HG03457 (cell line): ENCODE results near the gene POLR1H.

ENCODE experiments used
- ATAC-seq: cut with Tn5 transposase; IDR thresholded peaks from one replicate; pipeline ENCODE4 v1.9.1; 2021; ENCODE audit warnings: moderate number of reproducible peaks; ENCODE audit not compliant: unreplicated experiment

The POLR1H gene

DNA sequence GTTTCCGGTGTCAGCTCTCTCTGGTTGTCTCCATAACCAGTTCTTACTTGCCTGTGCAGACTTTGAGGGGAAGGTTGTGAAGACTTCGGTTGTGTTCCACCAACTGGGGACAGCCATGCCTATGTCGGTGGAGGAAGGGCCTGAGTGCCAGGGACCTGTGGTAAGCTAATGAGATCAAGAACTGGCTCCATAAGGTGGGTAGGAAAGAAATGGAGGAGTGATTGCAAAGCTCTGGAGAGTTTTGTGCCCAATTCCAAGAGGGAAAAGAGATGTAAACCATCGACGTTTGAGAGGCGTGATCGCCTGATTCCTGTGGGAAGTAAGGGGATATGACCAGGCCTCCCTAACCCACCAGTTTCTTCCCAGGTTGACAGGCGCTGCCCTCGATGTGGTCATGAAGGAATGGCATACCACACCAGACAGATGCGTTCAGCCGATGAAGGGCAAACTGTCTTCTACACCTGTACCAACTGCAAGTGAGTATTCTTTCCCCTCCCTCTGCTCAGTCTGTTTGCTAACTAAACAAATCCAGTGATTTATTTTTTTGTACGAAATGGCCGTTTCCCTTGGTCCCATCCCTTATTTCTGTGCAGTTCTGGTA lies 893 bp downstream of the POLR1H start:
- ATAC-seq: no peak

DNA sequence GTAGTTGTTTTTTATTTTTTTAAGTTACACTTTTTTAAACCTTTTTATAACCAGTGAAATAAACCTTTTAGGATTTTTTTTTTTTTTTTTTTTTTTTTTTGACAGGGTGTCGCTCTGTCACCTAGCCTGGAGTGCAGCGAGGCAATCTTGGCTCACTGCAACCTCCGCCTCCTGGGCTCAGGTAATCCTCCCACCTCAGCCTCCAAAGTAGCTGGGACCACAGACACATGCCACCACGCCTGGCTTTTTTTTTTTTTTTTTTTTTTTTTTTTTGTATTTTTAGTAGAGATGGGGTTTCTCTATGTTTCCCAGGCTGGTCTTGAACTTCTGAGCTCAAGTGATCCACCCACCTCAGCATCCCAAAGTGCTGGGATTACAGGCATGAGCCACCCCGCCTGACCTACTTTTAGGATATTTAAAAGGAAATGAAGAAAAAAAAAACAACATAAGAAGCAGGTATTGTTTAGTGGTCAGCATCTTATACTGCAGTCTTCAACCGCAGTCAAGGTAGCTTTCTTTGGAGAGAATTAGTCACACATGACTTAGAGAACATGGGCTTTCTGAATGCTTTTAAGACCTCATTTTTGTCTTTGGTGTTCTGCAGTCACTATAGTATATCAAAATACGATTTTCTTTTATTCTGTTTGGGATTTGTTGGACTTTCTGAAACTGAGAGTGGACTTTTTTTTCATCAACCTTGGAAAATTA lies 1.6 kb downstream of the POLR1H start:
- no peak for ATAC-seq

DNA sequence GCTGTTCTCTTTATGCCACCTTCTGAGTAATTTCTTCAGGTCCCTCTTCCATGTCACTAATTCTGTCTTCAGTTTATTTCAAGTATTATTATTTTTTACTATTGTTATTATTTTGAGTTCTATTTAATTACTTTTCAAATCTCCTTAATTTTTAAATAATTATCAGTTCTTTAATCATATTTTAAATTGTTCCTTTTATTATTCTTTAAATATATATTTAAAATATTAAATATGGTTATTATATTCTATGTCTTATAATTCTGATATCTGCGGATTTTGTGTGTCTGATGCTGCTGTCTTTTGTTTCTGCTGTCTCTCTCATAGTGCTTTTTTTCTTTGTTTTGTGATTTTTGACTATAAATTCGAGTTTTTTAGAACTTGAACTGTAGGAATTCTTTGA lies 2.2 kb downstream of the POLR1H start:
- no peak for ATAC-seq

DNA sequence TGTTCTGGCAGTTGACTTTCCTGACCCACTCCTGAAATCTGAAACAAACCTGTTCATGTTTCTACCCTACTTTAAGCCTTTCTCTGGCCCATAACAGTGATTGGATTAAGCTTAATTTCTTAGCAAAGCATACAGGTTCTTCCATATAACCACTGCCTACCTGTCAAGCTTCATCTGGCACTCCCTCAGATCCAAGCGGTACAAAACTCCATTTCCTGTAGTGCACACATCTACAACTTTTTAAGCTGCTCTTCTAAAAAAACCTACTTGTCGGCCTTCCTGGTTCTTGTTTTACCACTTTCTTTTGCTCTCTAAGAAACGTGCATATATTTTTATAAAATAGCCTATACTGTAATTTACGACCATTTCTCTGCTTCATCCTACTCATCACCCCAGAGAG lies 5.0 kb downstream of the POLR1H start:
- ATAC-seq: no peak

DNA sequence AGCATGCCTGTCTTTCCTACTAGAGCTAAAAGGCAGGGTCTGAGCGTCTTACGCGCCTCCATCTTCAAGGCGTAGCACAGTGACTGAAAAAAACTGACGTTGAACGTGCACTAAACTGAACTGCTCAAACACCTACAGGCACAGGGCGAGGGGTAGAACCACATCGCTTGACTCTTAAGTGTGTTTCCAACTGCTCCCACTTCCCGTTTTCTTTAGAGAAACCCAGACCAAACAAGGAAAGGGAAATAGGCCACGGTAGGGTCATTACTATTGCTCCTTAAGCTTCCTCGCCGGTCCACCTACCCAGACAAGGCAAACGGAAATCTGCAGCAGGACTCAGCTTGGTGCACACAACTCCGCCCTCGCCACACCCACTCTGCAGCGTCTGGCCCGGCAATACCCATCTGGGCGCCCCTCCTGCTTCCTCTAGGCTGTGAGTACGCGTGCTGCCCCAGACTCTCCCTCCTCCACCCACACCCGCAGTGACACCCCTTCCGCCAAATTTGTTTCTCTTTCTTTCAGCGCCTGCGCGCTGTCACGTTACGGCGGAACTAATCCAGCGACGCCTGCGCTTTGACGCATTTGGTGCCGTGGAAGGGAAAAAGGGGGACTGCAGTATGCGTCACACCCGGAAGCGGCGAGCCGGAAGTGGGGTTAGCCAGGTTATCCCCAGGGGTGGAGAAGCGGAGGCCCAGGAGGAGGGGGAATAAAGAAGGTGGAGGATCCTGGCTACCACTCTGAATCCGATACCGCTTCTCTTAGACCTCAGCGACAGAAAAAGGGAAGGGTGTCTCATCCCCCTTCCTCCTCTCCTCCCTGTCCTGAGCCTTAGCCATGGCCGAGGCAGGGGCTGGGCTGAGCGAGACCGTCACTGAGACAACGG lies 5.8 kb downstream of the POLR1H start, which contains the start of gene PPP1R11:
TSS of gene PPP1R11 (plus strand) at position 622 of the 883 bp plus-strand sequence. CDS start at position 835, 213 bp downstream.
- peak; percentile 86 for ATAC-seq

DNA sequence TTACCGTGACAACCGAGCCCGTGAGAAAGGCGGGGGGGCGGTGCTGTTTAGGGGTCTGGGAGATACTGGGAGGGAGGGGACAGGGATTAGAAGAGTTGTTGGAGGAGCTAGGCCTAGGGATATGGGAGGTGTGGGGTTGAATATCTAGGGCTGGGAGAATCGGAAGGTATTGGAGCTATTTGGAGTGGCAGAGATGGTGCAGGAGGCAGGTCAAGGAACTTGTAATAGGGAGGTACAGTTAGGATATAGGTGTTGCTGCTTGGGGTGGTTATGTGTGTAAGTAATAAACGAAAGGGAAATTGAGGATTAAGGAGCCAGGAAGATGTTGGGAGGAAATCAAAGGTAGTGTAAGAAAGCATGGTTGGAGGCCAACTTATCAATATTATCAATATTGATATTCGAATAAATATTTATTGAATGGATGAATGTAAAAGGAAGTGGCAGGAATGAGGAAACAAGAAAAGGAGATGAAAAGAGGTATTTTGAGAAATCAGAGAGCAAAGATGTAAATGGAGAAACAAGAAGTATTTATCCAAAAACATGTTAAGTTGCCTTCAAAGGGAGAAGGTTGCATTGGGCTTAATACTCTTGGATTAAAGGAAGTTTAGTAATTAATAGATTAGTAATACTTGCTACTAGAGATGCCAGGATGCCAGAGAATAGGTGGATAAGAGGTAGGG lies 6.5 kb downstream of the POLR1H start:
- ATAC-seq: no peak

DNA sequence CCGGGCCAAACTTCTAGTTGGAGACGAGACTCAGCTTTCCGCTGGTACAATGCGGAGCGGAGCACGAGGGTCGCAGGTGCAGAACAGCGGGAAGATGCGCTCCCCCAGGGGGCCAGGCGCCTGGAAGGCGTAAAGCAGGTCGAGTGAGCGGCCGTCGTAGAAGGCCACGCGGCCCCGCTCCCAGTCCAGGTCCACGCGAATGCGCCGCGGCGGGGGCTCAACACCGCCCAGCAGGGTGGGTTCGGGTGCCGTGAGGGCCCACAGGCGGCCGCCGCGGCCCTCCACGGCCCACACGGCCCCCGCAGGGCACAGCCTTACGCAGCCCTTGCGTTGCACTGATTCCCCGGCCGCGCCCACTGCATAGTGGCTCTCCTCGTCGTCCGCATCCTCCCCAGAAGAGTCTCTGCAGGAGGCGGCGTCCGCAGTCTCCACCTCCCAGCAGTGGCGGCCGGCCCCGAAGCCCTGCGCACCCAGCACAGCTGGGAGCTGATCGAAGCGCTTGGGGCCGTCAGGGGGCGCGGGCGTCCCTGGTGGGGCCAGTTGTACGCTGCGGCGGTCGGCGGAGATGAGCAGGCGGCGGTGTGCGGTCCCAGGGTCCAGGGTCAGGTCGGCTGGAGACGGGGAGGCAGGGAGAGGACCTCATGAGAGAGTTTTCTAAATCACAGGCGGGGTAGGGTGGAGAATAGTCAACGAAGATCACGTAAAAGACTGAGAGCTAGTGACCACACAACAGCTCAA lies 10.2 kb downstream of the POLR1H start:
- no peak for ATAC-seq

DNA sequence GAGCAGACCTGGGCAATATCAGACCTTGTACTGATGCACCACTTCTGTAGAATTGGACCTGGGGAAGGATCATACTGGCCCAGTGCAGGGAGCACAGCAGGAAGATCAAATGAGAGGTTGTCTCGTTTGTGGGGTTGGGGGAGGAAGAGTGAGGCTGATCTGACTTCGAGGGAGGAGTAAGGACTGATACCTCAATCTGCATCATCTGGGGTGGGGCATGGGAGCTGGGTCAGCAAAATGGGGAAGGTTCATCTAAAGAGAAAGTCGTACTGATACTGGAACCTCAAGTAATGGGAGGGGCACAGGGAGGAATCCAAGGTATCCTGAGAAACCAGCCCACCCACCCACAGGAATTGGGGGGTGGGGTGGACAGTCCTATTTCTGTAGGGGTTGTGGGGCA lies 10.8 kb downstream of the POLR1H start:
- no peak for ATAC-seq

DNA sequence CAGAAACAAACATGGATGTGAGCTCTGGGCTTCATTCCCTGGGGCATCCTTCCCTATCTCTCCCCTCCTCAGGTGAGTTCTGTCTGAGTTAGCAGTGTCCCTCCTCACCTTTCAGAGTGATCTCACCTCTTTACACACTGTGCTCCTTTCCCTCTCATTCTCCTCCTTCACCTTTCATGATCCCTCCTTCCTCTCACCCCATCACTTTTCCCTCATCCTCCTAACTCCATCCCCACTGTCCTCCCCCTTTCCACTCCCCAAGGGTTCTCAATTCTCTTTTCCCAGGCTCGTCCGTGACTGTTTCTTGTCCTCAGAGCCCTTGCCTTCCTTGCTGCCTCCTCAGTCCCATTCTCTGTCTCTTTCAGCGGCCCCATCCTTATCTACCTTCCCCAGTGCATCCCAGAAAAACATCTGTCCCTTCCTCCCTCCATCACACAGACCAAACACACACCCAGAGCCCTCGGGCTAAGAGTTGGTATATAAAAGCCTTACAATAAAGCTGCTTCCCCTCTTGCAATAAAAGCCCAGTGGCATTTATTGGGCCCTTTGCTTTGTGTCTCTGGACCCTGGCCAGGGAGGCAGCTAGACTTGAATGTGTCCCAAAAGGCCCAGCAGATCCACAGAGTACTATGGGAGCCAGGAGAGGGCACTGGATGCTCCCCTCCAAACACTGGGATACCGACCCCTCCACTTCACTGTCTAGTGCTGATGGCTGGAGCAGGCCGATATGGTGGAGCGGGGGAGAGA lies 12.6 kb downstream of the POLR1H start:
- no peak for ATAC-seq

DNA sequence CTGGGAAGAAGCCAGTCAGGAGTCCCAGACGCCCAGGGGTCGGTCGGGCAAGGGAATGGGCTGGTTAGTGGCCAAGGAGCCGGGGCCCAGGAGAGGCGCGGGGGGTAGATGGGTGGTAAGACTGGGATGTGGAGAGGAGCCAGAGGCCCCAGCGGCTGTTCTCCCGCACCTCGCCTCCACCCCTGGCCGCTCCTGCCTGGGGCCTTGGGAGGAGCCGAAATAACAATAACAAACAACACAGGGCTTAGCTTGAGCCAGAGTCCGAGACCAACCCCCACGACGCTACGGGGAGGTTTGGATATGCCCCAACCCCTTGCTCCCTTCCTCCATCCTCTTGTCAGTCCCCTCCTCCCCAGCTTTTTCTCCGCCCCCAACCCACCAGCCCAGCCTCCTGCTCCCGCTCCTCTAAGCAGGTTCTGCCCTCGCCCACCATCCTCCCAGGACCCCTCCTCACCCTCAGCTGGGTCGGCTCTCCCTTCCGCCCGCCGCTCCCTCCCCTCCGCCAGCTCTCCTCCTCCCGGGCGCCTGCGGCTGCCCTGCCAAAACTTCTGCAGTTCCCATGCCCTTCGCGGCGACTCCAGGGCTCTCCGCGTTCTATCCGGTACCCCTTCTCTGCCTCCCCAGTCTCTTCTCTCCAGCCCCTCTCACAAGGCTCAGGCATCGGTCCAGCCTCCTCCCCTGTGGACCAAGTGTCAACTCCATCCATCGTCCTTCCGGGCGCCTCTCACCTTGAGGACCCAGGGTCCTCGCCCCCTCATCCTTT lies 13.4 kb downstream of the POLR1H start:
- ATAC-seq: no peak

DNA sequence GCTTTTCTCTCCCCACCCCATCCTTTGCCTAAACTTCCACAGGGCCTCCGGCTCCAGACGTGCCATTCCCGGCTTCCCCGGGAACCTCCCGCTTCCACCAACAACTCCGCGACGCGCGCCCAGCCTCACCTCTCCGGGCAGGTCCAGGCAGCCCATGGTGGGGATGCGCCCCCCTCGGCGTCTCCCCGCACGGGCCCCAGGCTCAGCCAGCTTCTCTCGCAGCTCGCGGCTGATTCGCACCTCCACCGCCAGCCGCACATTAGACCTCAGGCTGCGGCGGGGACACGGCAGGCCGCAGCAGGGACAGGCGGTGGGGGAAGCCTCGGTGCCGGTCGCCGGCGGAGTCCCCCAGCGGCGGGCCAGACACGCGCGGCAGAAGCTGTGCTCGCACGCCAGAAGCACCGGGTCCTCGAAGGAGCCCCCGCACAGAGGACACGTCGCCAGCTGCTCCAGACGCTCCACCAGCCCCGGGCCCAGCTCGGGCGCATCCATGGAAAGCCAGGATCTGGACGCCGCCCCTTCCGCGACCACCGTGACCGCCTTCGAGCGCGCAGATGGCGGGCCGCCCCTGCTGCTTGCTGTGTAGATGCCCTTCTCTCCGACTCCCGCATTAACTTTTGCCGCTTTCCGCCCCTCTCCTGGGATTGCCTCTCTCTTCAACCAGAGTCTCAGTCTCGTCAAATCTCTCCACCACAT lies 14.2 kb downstream of the POLR1H start, which contains the start of gene RNF39:
TSS of gene RNF39 (minus strand) at position 676 of the 696 bp plus-strand sequence. CDS start at position 492, 184 bp downstream.
- no peak for ATAC-seq

DNA sequence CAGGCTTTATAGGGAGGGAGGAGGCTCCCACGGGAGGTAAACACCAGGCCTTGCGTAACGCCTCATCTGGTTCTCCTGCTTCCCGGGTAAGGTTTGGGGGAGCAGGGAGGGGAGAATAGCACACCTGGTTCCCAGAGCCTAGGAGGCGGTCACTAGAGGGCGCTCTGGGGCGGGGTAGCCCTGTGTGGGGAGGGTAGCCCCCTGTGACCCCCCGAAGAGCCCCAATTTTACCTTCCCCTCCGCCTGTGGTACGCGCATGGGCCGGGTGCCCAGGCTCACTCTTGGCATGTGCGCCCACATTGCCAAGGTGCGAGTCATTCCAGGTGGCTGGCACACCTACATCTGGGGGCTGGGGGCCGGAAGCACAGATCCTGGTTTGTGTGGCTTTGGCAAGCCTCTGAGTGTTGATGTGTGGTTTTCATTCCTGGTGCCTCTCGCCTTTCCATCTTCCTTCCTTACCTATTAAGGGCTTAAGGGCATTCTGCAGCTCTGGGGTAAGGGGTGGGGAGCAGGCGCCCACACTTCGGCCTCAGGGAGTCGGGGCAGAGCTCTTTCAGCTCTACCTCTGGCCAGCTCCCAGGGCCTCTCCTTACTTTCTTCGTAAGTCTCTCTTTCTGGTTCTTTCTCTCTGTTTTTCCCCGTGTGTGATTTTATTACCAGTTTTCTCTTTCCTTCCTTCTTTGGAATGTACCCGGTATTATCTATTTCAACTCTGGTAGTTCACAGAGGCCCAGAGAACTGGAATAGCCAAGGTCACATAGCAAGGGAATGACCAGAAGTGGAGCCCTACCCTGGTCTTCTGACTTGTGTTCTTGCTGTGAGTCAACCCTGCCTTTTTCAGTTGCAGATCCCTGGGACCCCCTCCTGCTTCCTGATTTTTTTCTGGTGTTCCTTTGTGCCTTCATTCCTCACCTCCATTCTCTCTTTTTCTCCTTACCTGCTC lies 15.0 kb downstream of the POLR1H start:
- ATAC-seq: no peak

DNA sequence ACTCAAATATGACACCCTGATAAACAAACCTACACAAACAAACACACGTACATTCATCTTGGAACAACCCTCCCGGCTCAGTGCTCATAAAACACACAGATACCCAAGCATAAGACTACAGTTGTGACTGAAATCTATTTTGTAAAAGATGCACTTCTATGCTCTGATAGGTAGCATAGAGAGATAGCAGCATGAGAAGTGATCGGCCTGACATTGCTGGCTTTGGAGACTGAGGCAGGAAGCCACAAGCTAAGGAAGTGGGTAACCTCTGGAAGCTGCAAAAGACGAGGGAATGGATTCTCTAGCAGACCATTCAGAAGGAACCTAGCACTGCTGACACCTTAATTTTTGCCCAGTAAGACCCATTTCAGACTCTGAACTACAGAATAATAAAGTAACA lies 16.2 kb downstream of the POLR1H start:
- no peak for ATAC-seq

DNA sequence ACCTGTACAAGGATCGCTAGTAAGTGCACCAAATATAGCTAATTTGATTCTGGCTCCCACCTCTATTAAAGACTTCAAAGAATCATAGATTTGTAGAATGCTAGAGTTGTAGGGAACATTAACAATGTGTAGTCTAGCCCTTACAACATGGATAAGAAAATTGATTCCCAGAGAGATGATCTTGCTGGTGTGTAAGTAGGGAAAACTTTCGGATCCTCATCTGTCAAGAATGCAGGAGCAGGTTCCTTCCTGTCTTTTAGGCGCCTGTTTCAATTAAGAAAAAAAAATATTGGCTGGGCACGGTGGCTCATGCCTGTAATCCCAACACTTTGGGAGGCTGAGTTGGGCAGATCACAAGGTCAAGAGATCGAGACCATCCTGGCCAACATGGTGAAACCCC lies 26.8 kb downstream of the POLR1H start:
- ATAC-seq: no peak

DNA sequence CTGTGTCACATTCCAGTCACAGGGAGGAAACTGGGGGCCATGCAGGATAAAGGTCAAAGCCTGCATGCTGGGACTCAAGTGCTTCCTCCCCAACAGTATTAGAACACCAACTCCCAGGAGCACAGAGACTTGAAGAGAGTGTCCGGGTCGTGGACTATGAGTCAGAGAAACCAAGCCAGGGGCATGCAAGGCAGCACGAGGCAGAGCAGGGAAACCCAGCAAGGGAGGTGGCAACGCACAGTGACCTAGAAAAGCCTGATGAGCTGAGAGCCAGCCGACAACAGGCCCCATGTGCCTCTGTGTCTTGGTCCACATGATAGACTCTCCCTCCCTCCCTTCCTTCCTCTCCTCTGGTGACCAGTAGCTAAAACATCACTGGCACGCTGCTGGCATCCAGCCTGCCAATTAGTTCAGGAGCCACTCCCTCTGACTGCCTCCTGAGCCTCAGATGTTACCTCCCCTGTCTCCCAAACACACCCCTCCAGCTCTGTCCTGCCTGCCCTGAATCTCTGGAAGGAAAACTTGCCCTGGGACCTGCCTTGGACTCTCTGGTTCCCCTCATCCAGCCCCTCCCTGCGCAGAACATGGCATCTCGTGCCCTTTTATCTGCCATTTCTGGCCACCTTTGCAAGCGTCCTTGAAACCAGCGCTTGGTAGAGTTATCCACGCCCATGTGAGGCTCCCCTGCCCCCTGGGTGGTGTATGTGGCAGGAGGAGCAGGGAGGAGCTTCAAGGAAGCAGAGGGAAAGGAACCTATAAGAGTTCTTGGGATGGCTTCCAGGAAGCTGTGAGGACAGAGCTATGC lies 30.7 kb downstream of the POLR1H start:
- ATAC-seq: no peak

DNA sequence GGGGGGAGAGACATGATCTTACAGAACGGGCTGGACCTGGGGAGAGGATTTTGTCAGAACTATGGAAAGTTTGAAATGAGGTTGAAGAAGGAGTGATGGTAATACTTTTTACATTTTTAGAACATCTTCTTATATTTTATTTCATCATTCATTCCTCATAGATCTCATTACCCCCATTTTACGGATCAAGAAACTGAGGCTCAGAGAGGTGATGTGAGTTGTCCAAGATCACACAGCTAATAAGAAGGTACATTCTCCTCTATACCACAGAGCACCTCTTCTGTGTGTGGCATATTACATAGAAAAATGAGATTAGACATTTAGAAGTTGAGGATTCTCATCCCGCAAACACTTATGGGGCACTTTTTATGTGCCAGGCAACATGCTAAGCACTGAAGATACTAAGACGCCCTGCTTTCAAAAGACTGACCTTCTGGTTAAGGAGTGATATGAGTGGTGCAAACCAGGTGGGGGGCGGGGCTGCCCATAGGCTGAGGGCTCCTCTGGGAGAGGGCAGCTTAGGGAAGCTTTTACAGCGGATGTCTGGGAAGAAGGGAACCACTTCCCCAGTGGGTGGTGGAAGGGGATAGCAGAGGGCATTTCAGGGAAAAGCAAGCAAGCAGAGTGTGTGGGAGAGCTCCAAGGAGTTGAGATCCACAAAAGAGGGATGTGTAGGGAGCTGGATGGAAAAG lies 31.9 kb downstream of the POLR1H start:
- no peak for ATAC-seq
